GM12878 (cell line): ENCODE measurements around the gene TMEM266. TPM values are rescaled to one million over a fixed set of nuclear protein-coding genes. Genes with fewer than 3 reads are reported as not detected.

Experiments used
- ATAC-seq: fragments of 200-7000 bp; cut with Tn5 transposase; 3 replicates; pipeline ENCODE4 v1.9.1; 2020; ENCODE audit warnings: mild to moderate bottlenecking, moderate library complexity
- BruUV-seq: library from RNA; stranded (reverse); fragments of 400-500 nt; replicated peaks from 2 replicates; lab custom pipeline; 2021; lab: Mats Ljungman, UMichigan
- CTCF ChIA-PET: fragments of 300-600 bp; sonication (Branson Sonifier 250); formaldehyde crosslinking; extraction: SDS; loops from one replicate; lab custom pipeline; 2021; ENCODE audit warnings: inconsistent platforms; lab: Yijun Ruan, JAX
- POLR2A ChIA-PET: fragments of 350-600 bp; formaldehyde crosslinking; extraction: SDS; loops from one replicate; lab custom pipeline; 2021; ENCODE audit warnings: inconsistent platforms; lab: Charles Lee
- RAD21 ChIA-PET: fragments of 300-600 bp; sonication (Branson Sonifier 250); formaldehyde crosslinking; loops from one replicate; lab custom pipeline; 2023; ENCODE audit warnings: antibody characterized with exemption; ENCODE audit not compliant: unreplicated experiment; lab: Charles Lee
- SMC1A ChIA-PET: fragments of 300-600 bp; sonication (Branson Sonifier 250); formaldehyde crosslinking; loops from one replicate; lab custom pipeline; 2023; ENCODE audit not compliant: unreplicated experiment, uncharacterized antibody; lab: Charles Lee
- DNase-seq: peaks from one replicate; pipeline ENCODE4 v3.0.0-alpha.2; 2011; ENCODE audit warnings: low read depth, low spot score
- FAIRE-seq: peaks from 3 replicates; lab custom pipeline; 2011; peaks lifted over from hg19 to GRCh38; lab: Jason Lieb, UNC
- H2AFZ ChIP-seq: 2 replicates; pipeline ENCODE4 v1.6.0; 2011; ENCODE audit warnings: low read depth, low read length, control low read depth; ENCODE audit not compliant: control insufficient read depth
- H3K27ac ChIP-seq: 2 replicates; pipeline ENCODE4 v1.5.1; 2011; ENCODE audit warnings: control low read depth; ENCODE audit not compliant: control insufficient read depth, insufficient read depth
- H3K27me3 ChIP-seq, 2 experiments: replicated peaks in 1 of 2; 2 replicates each; pipeline versions ENCODE4 v1.6.0 to v1.6.1; 2011; ENCODE audit warnings: low read length in 1 of 2; ENCODE audit not compliant: control insufficient read depth in 2 of 2, insufficient read depth in 2 of 2
- H3K36me3 ChIP-seq, 2 experiments: 2 replicates each; pipeline ENCODE4 v1.5.1; 2011; ENCODE audit warnings: low read length in 1 of 2; ENCODE audit not compliant: control insufficient read depth in 2 of 2, insufficient read depth in 2 of 2
- H3K4me1 ChIP-seq: 2 replicates; pipeline ENCODE4 v1.6.1; 2011; ENCODE audit warnings: mild to moderate bottlenecking, low read length, moderate library complexity, mixed read lengths; ENCODE audit not compliant: control insufficient read depth, insufficient read depth
- H3K4me2 ChIP-seq: 2 replicates; pipeline ENCODE4 v1.6.0; 2011; ENCODE audit warnings: control low read depth; ENCODE audit not compliant: control insufficient read depth, insufficient read depth
- H3K4me3 ChIP-seq: fragments of 200-600 bp; sonication (generic); 2 replicates; pipeline ENCODE4 v1.5.1; 2016
- H3K79me2 ChIP-seq: 2 replicates; pipeline ENCODE4 v1.6.0; 2011; ENCODE audit warnings: low read length; ENCODE audit not compliant: control insufficient read depth, insufficient read depth
- H3K9ac ChIP-seq: 2 replicates; pipeline ENCODE4 v1.8.0; 2011; ENCODE audit warnings: low read length, control low read depth, mixed read lengths; ENCODE audit not compliant: control insufficient read depth, insufficient read depth
- H3K9me3 ChIP-seq: replicated peaks from 3 replicates; pipeline ENCODE4 v1.5.1; 2011; ENCODE audit warnings: mild to moderate bottlenecking, low read length; ENCODE audit not compliant: control insufficient read depth, insufficient read depth
- H4K20me1 ChIP-seq: 2 replicates; pipeline ENCODE4 v1.6.0; 2011; ENCODE audit not compliant: control insufficient read depth, insufficient read depth
- E4F1 ChIP-seq: fragments of 450-650 bp; IDR thresholded peaks from 2 replicates; pipeline ENCODE4 v1.6.1; 2018; ENCODE audit warnings: borderline replicate concordance, mild to moderate bottlenecking; ENCODE audit not compliant: partially characterized antibody
- IRF4 ChIP-seq: IDR thresholded peaks from 2 replicates; pipeline ENCODE4 v1.6.1; 2011; ENCODE audit warnings: low read depth, low read length
- LARP7 ChIP-seq: fragments of 450-650 bp; IDR thresholded peaks from 2 replicates; pipeline ENCODE4 v1.6.1; 2017; ENCODE audit warnings: mild to moderate bottlenecking
- SMARCA5 ChIP-seq: fragments of 450-650 bp; IDR thresholded peaks from 2 replicates; pipeline ENCODE4 v1.6.1; 2017; ENCODE audit warnings: mild to moderate bottlenecking
- SRF ChIP-seq, 2 experiments: IDR thresholded peaks; 2 replicates each; pipeline ENCODE4 v1.6.1; 2011; ENCODE audit warnings: low read depth in 2 of 2, low read length in 2 of 2, mild to moderate bottlenecking in 1 of 2, moderate library complexity in 1 of 2
- TCF3 ChIP-seq: IDR thresholded peaks from 2 replicates; pipeline ENCODE4 v1.6.1; 2012; ENCODE audit warnings: low read depth, mild to moderate bottlenecking, low read length, borderline replicate concordance; ENCODE audit not compliant: insufficient read depth
- TCF7 ChIP-seq: IDR thresholded peaks from 2 replicates; pipeline ENCODE4 v1.6.1; 2014; ENCODE audit warnings: antibody characterized with exemption, borderline replicate concordance
- WGBS: methylation state at CpG from one replicate; pipeline ENCODE4 v1.1.6; 2016; ENCODE audit warnings: low lambda C conversion rate; ENCODE audit not compliant: insufficient replicate concordance, insufficient coverage; ENCODE audit errors: missing lambda C conversion rate; 5-methylcytosine and 5-hydroxymethylcytosine counted together
- in situ Hi-C: fragments of 300-500 bp; cut with MboI; formaldehyde crosslinking; loops from 9 replicates; pipeline ENCODE4 v1.14.3; 2018; ENCODE audit warnings: mixed read lengths
- intact Hi-C: fragments of 100-400 bp; cut with micrococcal nuclease; formaldehyde crosslinking; loops from one replicate; pipeline ENCODE4 v1.14.2; 2022; ENCODE audit not compliant: unreplicated experiment
- polyA plus RNA-seq, 11 experiments: library from polyadenylated mRNA; depleted of rRNA in 4 of 11; unstranded in 6 of 11; stranded (reverse) in 5 of 11; fragments of >200 nt; fragmentation: Nextera tagmentation in 4 of 11; fragmentation: Illumina TruSeq in 1 of 11; extraction: Ambion mirVana in 4 of 11; extraction: Trizol in 1 of 11; gene quantifications; 1 replicate in 1 of 11; 2 replicates in 10 of 11; pipeline versions ENCODE4 v1.2.1 to v1.2.3, GENCODE V29; 2011 to 2016; ENCODE audit warnings: inconsistent platforms in 2 of 11, missing spikeins in 2 of 11, low read depth in 1 of 11
- total RNA-seq, 4 experiments: library from RNA; depleted of rRNA in 3 of 4; stranded (reverse); fragments of >200 nt in 3 of 4; fragmentation: Illumina TruSeq in 1 of 4; extraction: Trizol in 1 of 4; gene quantifications; 2 replicates each; pipeline versions ENCODE4 v1.2.1 to v1.2.3, GENCODE V29; 2013 to 2021

TMEM266 gene
- total and polyA plus RNA-seq, 10 of the 15 experiments (the other 5 are each of a cell fraction or from before 2014, with no cell fraction given): 0.11 to 0.70 (median 0.39) TPM

- CTCF ChIA-PET: no interaction called here
- Histone ChIP-seq H4K20me1 (no peaks in the 10 kb centered on the region), H3K9me3 (no peaks in the 10 kb centered on the region), H3K4me1 (no peaks in the 10 kb centered on the region; the same call in 1 of the 2 replicates), H3K9ac (no peak overlapping the region), H3K36me3 (no peaks in the 10 kb centered on the region; a peak in 2 of 4 replicates), H3K4me3 (no peak overlapping the region), H3K4me2 (no peak overlapping the region), H3K27ac (no peak overlapping the region), H2AFZ (no peak overlapping the region), H3K79me2 (no peaks in the 10 kb centered on the region), H3K27me3 (no peaks in the 10 kb centered on the region)
- FAIRE-seq: no peak
- 96% methylated on average over 5 of the region's 5 CpGs for WGBS
- intact Hi-C loops: no loop called here
- SMC1A ChIA-PET: no interaction called here
- BruUV-seq: no TSS peak
- POLR2A ChIA-PET: no interaction called here
- in situ Hi-C loops: no loop called here
- ATAC-seq: no peak
- RAD21 ChIA-PET: no interaction called here
- TF ChIP-seq LARP7 (no peak), E4F1 (no peak), SRF (IDR thresholded peaks at IDR 0.05; ENCODE audit: low read depth in 2 of 2, low read length in 2 of 2) (no peak), TCF3 (no peak), TCF7 (no peak), IRF4 (no peak), SMARCA5 (no peak)
- DNase-seq: no peak
Observed at GRCh38 chr15:76200641-76201105, 140.9 kb downstream of the TMEM266 start.
